Panc1 (cell line): ENCODE measurements around the gene C1QTNF12. TPM values are rescaled to one million over a fixed set of nuclear protein-coding genes. Genes with fewer than 3 reads are reported as not detected.
A peak's percentile ranks its signal among the peaks of the same experiment; 100 is the strongest.

ENCODE experiments used
- ATAC-seq: fragments of 200-7000 bp; cut with Tn5 transposase; 2 replicates; pipeline ENCODE4 v1.9.1; 2020; ENCODE audit warnings: mild to moderate bottlenecking, moderate library complexity
- BruUV-seq: library from RNA; stranded (reverse); fragments of 400-500 nt; replicated peaks from 2 replicates; lab custom pipeline; 2021; lab: Mats Ljungman, UMichigan
- CTCF ChIA-PET: fragments of 300-600 bp; sonication (Branson Sonifier 250); formaldehyde crosslinking; loops from one replicate; lab custom pipeline; 2022; ENCODE audit warnings: antibody characterized with exemption; lab: Charles Lee
- POLR2A ChIA-PET: fragments of 300-600 bp; sonication (Branson Sonifier 250); formaldehyde crosslinking; loops from one replicate; lab custom pipeline; 2022; ENCODE audit warnings: antibody characterized with exemption; lab: Charles Lee
- DNase-seq: peaks from one replicate; pipeline ENCODE4 v3.0.0-alpha.2; 2010; ENCODE audit warnings: low read depth, low spot score
- H3K27ac ChIP-seq: 2 replicates; pipeline ENCODE4 v1.5.1; 2011; ENCODE audit warnings: mild to moderate bottlenecking, low read length, inconsistent platforms
- H3K27me3 ChIP-seq: fragments of 200-500 bp; sonication (Bioruptor generic); 2 replicates; pipeline ENCODE4 v1.6.0; 2014; ENCODE audit warnings: low read length, inconsistent platforms; ENCODE audit not compliant: control insufficient read depth, insufficient read depth
- H3K36me3 ChIP-seq: fragments of 200-500 bp; sonication (Bioruptor generic); 2 replicates; pipeline ENCODE4 v1.5.1; 2014; ENCODE audit warnings: inconsistent platforms, mild to moderate bottlenecking, low read length, moderate library complexity; ENCODE audit not compliant: control insufficient read depth, insufficient read depth
- H3K4me1 ChIP-seq: 2 replicates; pipeline ENCODE4 v1.5.1; 2011; ENCODE audit warnings: inconsistent platforms, mild to moderate bottlenecking, low read length, moderate library complexity; ENCODE audit not compliant: control insufficient read depth, insufficient read depth
- H3K4me3 ChIP-seq, 2 experiments: 2 replicates each; pipeline ENCODE4 v1.5.1; 2011 to 2012; ENCODE audit warnings: low read depth in 2 of 2, low read length in 2 of 2, mild to moderate bottlenecking in 2 of 2, inconsistent platforms in 1 of 2, moderate library complexity in 1 of 2
- H3K9me3 ChIP-seq: fragments of 200-500 bp; sonication (Bioruptor generic); 2 replicates; pipeline ENCODE4 v1.5.1; 2014; ENCODE audit warnings: low read depth, mild to moderate bottlenecking, inconsistent platforms, low read length, moderate library complexity; ENCODE audit not compliant: control insufficient read depth, insufficient read depth
- POLR2AphosphoS5 ChIP-seq: IDR thresholded peaks from 2 replicates; pipeline ENCODE4 v1.6.1; 2012; ENCODE audit warnings: mild to moderate bottlenecking, low read depth, low read length, moderate library complexity
- SIN3A ChIP-seq: IDR thresholded peaks from 2 replicates; pipeline ENCODE4 v1.6.1; 2012; ENCODE audit warnings: low read depth, mild to moderate bottlenecking, low read length, moderate library complexity, borderline replicate concordance; ENCODE audit not compliant: insufficient read depth
- TCF7L2 ChIP-seq: IDR thresholded peaks from 2 replicates; pipeline ENCODE4 v1.6.1; 2011; ENCODE audit warnings: mild to moderate bottlenecking, low read depth, low read length, inconsistent platforms
- in situ Hi-C: cut with HindIII; loops from 2 replicates; pipeline ENCODE4 v1.10.0; 2016; ENCODE audit warnings: low sequenced_read_pairs, low pct_unique_long_range_greater_than_20kb
- intact Hi-C: fragments of 100-400 bp; cut with micrococcal nuclease; formaldehyde crosslinking; loops from one replicate; pipeline ENCODE4 v1.10.0; 2022; ENCODE audit not compliant: unreplicated experiment
- total RNA-seq: library from RNA; stranded (reverse); gene quantifications from one replicate; pipeline ENCODE4 v1.2.1, GENCODE V29; 2021; ENCODE audit not compliant: unreplicated experiment
- TF ChIP-seq, protein P1 (sequence below), 2 experiments: IDR thresholded peaks; 2 replicates each; pipeline ENCODE4 v1.6.1; 2011 to 2012; ENCODE audit warnings: low read depth in 2 of 2, control low read depth in 1 of 2, low read length in 1 of 2, mild to moderate bottlenecking in 1 of 2, moderate library complexity in 1 of 2; ENCODE audit not compliant: insufficient read depth in 1 of 2
- TF ChIP-seq, protein P2 (sequence below): fragments of 450-650 bp; IDR thresholded peaks from 2 replicates; pipeline ENCODE4 v1.5.1; 2017; ENCODE audit warnings: mild to moderate bottlenecking

Gene C1QTNF12
- total RNA-seq, 1 experiment from 2014 or later, result 41.4 TPM

DNA sequence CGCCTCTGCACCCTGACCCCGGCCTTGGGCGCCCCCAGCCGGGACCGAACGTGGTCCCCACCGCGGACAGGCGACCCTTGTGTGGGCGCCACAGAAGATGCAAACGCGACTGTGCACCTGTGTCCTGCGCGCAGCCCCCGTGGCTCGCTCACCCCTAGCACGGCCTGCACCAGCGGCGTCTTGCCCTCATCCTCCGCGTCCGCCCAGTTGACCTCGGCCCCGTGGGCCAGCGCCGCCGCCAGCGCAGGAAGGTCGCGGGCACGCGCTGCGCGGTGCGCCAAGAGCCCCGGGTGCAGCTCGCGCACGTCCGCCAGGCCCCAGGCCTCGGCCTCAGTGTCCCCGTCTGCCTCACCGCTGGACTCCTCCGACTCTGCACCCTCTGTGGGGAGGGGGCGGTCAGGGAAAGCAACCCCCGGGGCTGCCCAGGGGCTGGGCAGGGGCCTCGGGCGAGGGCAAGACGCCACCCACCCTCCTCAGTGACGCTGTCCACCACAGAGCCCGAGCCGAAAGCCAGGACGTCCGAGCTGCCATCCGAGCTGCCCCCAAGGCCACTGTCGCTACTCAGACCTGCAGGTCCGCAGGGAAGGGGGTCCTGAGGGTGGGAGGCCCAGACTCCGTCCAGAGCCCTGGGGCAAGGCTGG is 47.8 kb upstream of the C1QTNF12 start:
- intact Hi-C loops (no loop called here), in situ Hi-C loops (no loop called here)
- H3K36me3 ChIP-seq, result no peaks in the 10 kb centered on the region
- no peaks in the 10 kb centered on the region for H3K9me3 ChIP-seq
- POLR2A ChIA-PET, result no interaction called here
- peaks cover 12% of the 10 kb centered on the region for H3K4me1 ChIP-seq
- H3K4me3 ChIP-seq, result no peak overlapping the region
- CTCF ChIA-PET, result interaction anchor here (0.6 kb wide), 1 partner anchor 37 kb away, joined by 12 read pairs; no protein-coding TSS in a partner anchor
- no peak overlapping the region for H3K27ac ChIP-seq
- BruUV-seq, result no TSS peak
- DNase-seq (no peak), ATAC-seq (no peak)
- no peaks in the 10 kb centered on the region for H3K27me3 ChIP-seq
- TF ChIP-seq POLR2AphosphoS5 (no peak), TCF7L2 (no peak), SIN3A (no peak)
- TF ChIP-seq, protein P1, sequence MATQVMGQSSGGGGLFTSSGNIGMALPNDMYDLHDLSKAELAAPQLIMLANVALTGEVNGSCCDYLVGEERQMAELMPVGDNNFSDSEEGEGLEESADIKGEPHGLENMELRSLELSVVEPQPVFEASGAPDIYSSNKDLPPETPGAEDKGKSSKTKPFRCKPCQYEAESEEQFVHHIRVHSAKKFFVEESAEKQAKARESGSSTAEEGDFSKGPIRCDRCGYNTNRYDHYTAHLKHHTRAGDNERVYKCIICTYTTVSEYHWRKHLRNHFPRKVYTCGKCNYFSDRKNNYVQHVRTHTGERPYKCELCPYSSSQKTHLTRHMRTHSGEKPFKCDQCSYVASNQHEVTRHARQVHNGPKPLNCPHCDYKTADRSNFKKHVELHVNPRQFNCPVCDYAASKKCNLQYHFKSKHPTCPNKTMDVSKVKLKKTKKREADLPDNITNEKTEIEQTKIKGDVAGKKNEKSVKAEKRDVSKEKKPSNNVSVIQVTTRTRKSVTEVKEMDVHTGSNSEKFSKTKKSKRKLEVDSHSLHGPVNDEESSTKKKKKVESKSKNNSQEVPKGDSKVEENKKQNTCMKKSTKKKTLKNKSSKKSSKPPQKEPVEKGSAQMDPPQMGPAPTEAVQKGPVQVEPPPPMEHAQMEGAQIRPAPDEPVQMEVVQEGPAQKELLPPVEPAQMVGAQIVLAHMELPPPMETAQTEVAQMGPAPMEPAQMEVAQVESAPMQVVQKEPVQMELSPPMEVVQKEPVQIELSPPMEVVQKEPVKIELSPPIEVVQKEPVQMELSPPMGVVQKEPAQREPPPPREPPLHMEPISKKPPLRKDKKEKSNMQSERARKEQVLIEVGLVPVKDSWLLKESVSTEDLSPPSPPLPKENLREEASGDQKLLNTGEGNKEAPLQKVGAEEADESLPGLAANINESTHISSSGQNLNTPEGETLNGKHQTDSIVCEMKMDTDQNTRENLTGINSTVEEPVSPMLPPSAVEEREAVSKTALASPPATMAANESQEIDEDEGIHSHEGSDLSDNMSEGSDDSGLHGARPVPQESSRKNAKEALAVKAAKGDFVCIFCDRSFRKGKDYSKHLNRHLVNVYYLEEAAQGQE (IDR thresholded peaks at IDR 0.05; ENCODE audit: insufficient read depth in 1 of 2, low read depth in 2 of 2, low read length in 1 of 2), result no peak
- TF ChIP-seq, protein P2, sequence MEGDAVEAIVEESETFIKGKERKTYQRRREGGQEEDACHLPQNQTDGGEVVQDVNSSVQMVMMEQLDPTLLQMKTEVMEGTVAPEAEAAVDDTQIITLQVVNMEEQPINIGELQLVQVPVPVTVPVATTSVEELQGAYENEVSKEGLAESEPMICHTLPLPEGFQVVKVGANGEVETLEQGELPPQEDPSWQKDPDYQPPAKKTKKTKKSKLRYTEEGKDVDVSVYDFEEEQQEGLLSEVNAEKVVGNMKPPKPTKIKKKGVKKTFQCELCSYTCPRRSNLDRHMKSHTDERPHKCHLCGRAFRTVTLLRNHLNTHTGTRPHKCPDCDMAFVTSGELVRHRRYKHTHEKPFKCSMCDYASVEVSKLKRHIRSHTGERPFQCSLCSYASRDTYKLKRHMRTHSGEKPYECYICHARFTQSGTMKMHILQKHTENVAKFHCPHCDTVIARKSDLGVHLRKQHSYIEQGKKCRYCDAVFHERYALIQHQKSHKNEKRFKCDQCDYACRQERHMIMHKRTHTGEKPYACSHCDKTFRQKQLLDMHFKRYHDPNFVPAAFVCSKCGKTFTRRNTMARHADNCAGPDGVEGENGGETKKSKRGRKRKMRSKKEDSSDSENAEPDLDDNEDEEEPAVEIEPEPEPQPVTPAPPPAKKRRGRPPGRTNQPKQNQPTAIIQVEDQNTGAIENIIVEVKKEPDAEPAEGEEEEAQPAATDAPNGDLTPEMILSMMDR, result no peak

DNA sequence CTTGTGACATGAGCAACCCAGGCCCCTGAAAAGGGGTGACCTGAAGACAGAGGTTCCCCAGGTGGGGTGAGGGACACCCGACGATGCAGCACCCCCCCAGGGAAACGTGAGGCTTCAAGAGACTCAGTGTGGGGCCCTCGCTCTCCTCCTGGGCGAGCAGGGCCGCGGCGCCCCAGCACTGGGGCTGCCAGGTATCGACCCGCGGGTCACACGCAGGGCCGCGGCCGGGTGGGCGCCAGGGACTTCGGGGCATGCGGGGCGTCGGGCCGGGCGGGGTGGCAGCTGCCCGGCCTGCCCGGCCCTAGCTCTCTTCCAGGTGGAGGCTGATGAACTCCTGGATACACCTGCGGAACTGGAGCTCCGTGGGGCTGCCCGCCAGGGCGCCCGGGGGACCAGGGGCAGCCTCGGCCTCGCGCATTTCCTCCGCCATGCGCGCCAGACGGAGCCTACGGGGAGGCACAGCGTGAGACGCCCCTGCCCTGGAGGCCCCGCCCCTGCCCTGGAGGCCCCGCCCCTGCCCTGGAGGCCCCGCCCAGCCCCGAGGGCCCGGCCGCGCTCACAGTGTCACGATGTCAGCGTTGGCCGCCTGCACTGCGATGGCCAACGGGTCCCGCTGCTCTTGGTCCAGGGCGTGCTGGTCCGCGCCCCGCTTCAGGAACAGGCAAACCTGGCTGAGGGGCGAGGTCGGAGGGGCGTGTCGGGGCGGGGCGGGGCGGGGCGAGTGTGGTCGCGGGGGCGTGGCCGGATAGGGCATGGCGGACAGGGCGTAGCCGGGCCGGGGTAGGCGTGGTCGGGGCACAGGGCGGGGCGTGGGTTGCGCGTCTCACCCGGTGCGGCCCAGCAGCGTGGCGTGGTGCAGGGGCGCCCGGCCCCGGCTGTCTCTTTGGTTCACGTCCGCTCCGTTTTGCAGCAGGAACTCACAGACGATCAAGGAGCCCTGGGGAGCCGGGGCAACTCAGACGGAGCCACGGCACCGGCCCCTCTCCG is 47.0 kb upstream of the C1QTNF12 start:
- BruUV-seq, result no TSS peak
- TF ChIP-seq SIN3A (no peak), TCF7L2 (no peak), POLR2AphosphoS5 (no peak)
- TF ChIP-seq, protein P1 (IDR thresholded peaks at IDR 0.05; ENCODE audit: insufficient read depth in 1 of 2, low read depth in 2 of 2, low read length in 1 of 2), result no peak
- TF ChIP-seq, protein P2, result no peak
- Histone ChIP-seq H3K4me1 (peaks cover 12% of the 10 kb centered on the region), H3K4me3 (no peak overlapping the region), H3K27me3 (no peaks in the 10 kb centered on the region), H3K36me3 (no peaks in the 10 kb centered on the region), H3K9me3 (no peaks in the 10 kb centered on the region), H3K27ac (no peak overlapping the region)
- ChIA-PET CTCF (interaction anchor here (0.6 kb wide), 2 partner anchors 37 to 309 kb away, joined by 3 to 12 read pairs; no protein-coding TSS in a partner anchor), POLR2A (no interaction called here)
- in situ Hi-C loops (no loop called here), intact Hi-C loops (no loop called here)
- DNase-seq (no peak), ATAC-seq (peak; percentile 41; the same call in 1 of the 2 replicates)
